ENCODE data around the gene ACKR2. TPM values are rescaled to one million over a fixed set of nuclear protein-coding genes. Genes with fewer than 3 reads are reported as not detected.

ACKR2 gene
- total and polyA plus RNA-seq, 4 donors = 1.1 to 5.7 (median 3.5) TPM

- DNase-seq (no peak), ATAC-seq (ENCODE audit: insufficient read depth, low FRiP score) (no peak)
- H3K9ac ChIP-seq (ENCODE audit: insufficient read depth in 1 of 2, low read length in 2 of 2) = no peak overlapping the region
- TF ChIP-seq CTCF (IDR thresholded peaks at IDR 0.05; ENCODE audit: control extremely low read depth, extremely low read depth) = no peak
- no peaks in the 10 kb centered on the region for H3K27me3 ChIP-seq (ENCODE audit: control insufficient read depth in 3 of 3, insufficient read depth in 3 of 3, low read length in 2 of 3)
- no peak overlapping the region for H3K4me3 ChIP-seq
- 67 to 80% methylated on average over 4 of the region's 4 CpGs for WGBS, 2 donors
- H3K36me3 ChIP-seq (ENCODE audit: control insufficient read depth in 4 of 4, insufficient read depth in 4 of 4, low read length in 4 of 4) = no peaks in the 10 kb centered on the region
- H3K4me1 ChIP-seq (ENCODE audit: control insufficient read depth in 5 of 5, insufficient read depth in 5 of 5, low read length in 5 of 5) = no peaks in the 10 kb centered on the region
- no peak overlapping the region for H3K27ac ChIP-seq (ENCODE audit: low read depth in 1 of 2, low read length in 1 of 2)
- H3K9me3 ChIP-seq (ENCODE audit: control insufficient read depth in 4 of 4, insufficient read depth in 3 of 4, low read length in 3 of 4) = no peaks in the 10 kb centered on the region
Measured at GRCh38 chr3:42855547-42856380, 46.5 kb downstream of the ACKR2 start.

DNA sequence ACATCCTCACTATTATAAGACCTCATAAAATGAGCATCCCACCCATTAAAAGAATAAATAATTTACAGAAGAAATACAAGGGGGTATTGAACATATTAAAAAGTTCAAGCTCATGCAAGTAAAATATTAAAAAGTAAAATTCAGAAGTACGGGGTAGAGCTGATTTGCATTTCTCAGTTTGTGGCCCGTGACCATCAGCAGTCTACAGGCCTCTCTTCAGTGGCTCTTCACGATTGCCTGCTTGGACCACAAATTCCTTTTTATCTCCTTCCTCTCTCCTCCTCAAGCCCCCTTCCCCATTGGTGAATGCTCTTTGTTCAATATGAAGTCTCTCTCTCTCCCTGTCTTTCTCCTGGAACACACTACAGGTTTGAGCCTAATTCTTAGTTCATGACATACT is 47.3 kb downstream of the ACKR2 start:
- H3K9me3 ChIP-seq (ENCODE audit: control insufficient read depth in 4 of 4, insufficient read depth in 3 of 4, low read length in 3 of 4) = no peaks in the 10 kb centered on the region
- H3K27ac ChIP-seq (ENCODE audit: low read depth in 1 of 2, low read length in 1 of 2) = no peak overlapping the region
- no peaks in the 10 kb centered on the region for H3K4me1 ChIP-seq (ENCODE audit: control insufficient read depth in 5 of 5, insufficient read depth in 5 of 5, low read length in 5 of 5)
- WGBS, 2 donors = 87 to 88% methylated on average over 3 of the region's 3 CpGs
- H3K27me3 ChIP-seq (ENCODE audit: control insufficient read depth in 3 of 3, insufficient read depth in 3 of 3, low read length in 2 of 3) = no peaks in the 10 kb centered on the region
- no peaks in the 10 kb centered on the region for H3K36me3 ChIP-seq (ENCODE audit: control insufficient read depth in 4 of 4, insufficient read depth in 4 of 4, low read length in 4 of 4)
- DNase-seq (no peak), ATAC-seq (ENCODE audit: insufficient read depth, low FRiP score) (no peak)
- H3K9ac ChIP-seq (ENCODE audit: insufficient read depth in 1 of 2, low read length in 2 of 2) = no peak overlapping the region
- TF ChIP-seq CTCF (IDR thresholded peaks at IDR 0.05; ENCODE audit: control extremely low read depth, extremely low read depth) = no peak
- H3K4me3 ChIP-seq = no peak overlapping the region

DNA sequence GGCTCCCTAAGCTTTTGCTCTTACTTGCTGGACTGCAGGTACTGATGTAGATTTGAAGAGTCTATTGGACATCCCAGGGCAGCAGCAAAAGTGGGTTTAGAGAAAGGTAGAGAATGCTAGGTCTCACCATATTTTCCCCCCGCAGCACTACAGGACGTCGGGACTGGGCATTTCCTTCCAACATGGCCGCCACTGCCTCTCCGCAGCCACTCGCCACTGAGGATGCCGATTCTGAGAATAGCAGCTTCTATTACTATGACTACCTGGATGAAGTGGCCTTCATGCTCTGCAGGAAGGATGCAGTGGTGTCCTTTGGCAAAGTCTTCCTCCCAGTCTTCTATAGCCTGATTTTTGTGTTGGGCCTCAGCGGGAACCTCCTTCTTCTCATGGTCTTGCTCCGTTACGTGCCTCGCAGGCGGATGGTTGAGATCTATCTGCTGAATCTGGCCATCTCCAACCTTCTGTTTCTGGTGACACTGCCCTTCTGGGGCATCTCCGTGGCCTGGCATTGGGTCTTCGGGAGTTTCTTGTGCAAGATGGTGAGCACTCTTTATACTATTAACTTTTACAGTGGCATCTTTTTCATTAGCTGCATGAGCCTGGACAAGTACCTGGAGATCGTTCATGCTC is 55.2 kb downstream of the ACKR2 start:
- H3K4me3 ChIP-seq = no peak overlapping the region
- no peaks in the 10 kb centered on the region for H3K9me3 ChIP-seq (ENCODE audit: control insufficient read depth in 4 of 4, insufficient read depth in 3 of 4, low read length in 3 of 4)
- DNase-seq = no peak
- no peak for ATAC-seq (ENCODE audit: insufficient read depth, low FRiP score)
- no peak for TF ChIP-seq CTCF (IDR thresholded peaks at IDR 0.05; ENCODE audit: control extremely low read depth, extremely low read depth)
- H3K36me3 ChIP-seq (ENCODE audit: control insufficient read depth in 4 of 4, insufficient read depth in 4 of 4, low read length in 4 of 4) = no peaks in the 10 kb centered on the region
- no peaks in the 10 kb centered on the region for H3K27me3 ChIP-seq (ENCODE audit: control insufficient read depth in 3 of 3, insufficient read depth in 3 of 3, low read length in 2 of 3)
- 95 to 96% methylated on average over 15 of the region's 15 CpGs for WGBS, 2 donors
- H3K4me1 ChIP-seq (ENCODE audit: control insufficient read depth in 5 of 5, insufficient read depth in 5 of 5, low read length in 5 of 5) = no peaks in the 10 kb centered on the region
- H3K27ac ChIP-seq (ENCODE audit: low read depth in 1 of 2, low read length in 1 of 2) = no peak overlapping the region
- no peak overlapping the region for H3K9ac ChIP-seq (ENCODE audit: insufficient read depth in 1 of 2, low read length in 2 of 2)

Measured in lung (tissue), 12 donors.